NCI-H510A treated with DMSO at 0.1 percent for 48 hours (cell line): ENCODE data around the gene RNF40.
"Not testable (repeated sequence)": the region's sequence is repeated elsewhere in the genome, so short reads cannot be mapped to it uniquely, and the experiment has no call there.

ENCODE experiments used
- DNase-seq: peaks from one replicate; lab custom pipeline; 2025; lab: John Stamatoyannopoulos, UW

Gene RNF40

DNA sequence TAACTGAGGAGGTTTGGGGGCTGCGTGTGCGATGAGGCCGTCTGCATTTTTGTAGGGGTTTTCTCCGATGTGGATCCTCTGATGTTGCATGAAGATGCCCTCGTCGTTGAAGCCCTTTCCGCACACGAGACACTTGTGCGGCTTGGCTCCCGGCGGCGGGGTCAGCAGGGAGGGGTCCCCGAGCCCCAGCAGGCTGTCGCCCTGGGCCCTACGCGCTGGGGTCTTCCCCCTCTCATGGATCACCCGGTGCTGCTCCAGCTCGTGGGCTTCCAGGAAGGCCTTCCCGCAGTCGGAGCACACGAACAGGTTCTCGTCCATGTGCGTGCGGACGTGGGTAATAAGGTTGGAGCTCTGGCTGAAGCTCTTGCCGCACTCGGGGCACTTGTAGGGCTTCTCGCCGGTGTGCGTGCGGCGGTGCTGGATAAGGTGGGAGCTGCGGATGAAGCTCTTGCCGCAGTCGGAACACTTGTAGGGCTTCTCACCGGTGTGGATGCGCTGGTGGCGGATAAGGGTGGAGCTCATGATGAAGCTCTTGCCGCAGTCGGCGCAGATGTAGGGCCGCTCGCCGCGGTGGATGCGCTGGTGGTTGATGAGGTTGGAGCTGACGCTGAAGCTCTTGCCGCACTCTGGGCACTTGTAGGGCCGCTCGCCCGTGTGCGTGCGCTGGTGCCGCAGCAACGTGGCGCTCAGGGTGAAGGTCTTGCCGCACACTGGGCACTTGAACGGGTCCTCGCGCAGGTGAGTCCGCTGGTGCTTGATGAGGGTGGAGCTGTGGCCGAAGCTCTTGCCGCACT is 20.6 kb downstream of the RNF40 start:
- DNase-seq: no peak

DNA sequence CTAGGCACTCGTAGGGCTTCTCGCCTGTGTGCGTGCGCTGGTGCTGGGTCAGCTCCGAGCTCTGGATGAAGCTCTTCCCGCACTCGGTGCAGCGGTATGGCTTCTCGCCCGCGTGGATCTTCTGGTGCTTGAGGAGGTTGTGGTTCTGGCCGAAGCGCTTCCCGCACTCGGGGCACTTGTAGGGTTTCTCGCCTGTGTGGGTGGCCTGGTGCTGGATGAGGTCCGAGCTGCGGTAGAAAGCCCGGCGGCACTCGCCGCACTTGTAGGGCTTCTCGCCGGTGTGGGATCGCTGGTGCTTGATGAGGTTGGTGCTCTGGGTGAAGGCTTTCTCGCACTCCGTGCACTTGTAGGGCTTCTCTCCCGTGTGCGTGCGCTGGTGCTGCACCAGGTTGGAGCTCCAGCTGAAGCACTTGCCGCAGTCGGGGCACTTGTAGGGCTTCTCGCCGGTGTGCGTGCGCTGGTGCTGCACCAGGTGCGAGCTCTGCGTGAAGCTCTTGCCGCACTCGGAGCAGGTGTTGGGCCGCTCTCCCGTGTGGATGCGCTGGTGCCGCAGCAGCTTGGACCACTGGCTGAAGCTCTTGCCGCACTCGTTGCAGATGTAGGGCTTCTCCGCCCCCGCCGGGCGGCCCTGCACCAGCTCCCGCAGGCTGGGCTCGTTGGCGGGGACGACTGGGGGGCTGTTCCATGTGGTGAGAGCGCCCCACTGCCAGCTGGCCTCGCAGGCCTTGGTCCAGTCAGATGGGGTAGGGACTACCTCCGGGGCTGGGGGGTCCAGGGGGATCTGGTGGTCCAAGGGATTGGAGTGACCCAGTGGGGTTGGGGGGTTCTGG is 21.4 kb downstream of the RNF40 start:
- no peak for DNase-seq

DNA sequence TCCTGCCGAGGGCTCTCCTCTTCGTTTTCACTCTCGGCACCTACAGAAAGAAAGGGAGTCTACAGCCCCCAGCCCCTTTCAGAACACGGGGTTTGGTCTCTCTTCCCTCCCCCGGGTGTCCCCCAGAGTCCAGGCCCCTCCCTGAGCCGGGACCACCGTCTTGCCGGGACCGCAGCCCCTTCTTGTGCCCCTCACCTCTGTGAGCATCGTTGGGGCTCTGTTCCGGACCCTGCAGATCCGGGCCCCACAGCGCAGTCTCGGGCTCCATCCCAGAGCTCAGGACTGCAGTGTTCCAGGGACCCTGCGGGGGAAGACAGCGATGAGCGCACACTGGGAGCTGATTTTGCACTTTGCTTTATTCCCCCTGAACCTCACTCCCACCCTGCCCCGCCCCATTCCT is 22.1 kb downstream of the RNF40 start:
- no peak for DNase-seq

GRCh38 chr16:30785126-30786106 is 23.3 kb downstream of the RNF40 start:
- no peak for DNase-seq

GRCh38 chr16:30786115-30786935 is 24.2 kb downstream of the RNF40 start:
- DNase-seq: no peak

GRCh38 chr16:30786936-30787612 is 25.0 kb downstream of the RNF40 start, which contains the start of gene ZNF629:
ZNF629 (minus strand) TSS chr16:30787205; CDS start chr16:30784482, 2,723 bp downstream.
- DNase-seq: peak; percentile 62

- no peak for DNase-seq
These were observed 25.7 kb downstream of the RNF40 start for GRCh38 chr16:30787613-30788378.

DNA sequence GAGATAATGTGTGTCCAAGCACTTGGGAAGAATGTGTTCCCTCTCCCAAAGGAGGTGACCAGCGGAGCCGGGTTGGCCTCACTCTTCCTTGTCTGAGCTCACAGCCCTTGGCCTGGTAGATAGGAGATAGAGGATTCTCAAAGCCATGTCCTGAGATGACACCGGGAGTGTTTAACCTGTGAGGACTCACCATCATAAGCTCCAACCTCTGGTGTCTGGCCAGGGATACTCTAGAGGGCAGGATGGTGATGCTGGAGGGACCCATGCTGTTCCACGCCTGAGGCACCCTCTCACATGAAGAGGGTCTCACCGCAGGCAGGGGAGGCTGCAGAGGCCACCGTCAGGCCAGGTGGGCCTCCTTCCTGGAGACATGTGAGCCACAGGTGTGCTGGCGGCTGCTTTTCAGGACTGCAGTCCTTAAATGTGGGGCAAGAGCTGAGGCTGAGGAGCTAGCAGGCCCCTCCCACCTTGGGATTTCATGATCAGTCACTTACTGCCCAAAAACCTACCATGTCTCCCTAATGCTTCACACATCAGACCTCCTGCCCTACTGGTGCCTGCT is 31.5 kb downstream of the RNF40 start:
- DNase-seq: no peak

DNA sequence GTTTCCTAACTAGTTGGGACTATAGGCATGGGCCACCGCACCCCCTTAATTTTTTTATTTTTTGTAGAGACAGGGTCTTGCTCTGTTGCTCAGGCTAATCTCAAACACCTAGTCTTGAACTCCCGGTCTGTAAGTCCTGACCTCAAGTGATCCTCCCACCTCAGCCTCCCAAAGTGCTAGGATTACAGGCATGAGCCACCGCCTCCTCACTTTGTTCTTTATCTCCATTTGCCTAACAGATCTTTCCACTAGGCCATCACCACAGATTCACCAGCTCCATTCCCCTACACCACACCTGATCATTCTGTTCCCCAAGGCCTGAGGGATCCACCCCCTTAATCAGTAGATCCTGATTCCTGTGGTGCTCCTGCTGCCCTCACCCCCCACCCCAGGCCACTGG is 32.5 kb downstream of the RNF40 start:
- DNase-seq: no peak

DNA sequence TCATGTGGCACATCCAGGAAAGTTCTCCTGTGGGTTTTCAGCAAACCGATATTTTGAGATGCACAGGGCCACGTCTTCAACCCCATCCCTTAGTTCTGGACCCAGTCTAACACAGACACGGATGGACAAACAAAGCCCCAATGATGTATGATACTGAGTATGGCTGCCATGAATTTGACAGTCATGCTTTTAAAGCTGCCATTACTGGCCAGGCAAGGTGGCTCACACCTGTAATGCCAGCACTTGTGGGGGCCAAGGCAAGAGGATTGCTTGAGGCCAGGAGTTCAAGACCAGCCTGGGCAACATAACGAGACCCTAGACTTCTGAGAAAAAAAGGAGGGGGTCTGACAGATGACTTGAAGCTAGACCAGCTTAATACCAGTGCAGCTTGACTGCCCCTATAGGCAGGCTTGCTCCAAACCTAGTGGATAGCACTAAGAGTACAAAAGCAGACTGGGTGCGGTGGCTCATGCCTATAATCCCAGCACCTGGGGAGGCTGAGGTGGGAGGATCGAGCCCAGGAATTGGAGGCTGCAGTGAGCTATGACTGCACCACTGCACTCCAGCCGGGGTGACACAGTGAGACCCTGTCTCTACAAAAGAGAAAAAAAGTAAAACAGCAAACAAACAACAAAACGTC is 35.7 kb downstream of the RNF40 start:
- no peak for DNase-seq

DNA sequence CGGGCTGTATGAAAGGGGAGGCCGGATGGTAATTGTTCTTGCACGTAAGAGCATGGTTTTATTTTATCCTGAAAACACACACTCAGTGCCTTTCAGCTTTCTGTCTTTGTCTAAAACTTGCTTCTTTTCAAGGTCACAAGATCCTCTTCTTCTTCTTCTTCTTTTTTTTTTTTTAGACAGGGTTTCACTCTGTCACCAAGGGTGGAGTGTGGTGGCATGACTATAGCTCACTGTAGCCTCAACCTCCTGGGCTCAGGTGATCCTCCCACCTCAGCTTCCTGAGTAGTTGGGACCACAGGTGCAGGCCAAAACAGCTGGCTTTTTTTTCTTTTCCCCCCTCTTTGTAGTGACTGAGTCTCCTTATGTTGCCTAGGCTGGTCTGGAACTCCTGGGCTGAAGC is 40.8 kb downstream of the RNF40 start:
- no peak for DNase-seq

- DNase-seq: no peak
These were observed 42.9 kb downstream of the RNF40 start for GRCh38 chr16:30805056-30805369.

DNA sequence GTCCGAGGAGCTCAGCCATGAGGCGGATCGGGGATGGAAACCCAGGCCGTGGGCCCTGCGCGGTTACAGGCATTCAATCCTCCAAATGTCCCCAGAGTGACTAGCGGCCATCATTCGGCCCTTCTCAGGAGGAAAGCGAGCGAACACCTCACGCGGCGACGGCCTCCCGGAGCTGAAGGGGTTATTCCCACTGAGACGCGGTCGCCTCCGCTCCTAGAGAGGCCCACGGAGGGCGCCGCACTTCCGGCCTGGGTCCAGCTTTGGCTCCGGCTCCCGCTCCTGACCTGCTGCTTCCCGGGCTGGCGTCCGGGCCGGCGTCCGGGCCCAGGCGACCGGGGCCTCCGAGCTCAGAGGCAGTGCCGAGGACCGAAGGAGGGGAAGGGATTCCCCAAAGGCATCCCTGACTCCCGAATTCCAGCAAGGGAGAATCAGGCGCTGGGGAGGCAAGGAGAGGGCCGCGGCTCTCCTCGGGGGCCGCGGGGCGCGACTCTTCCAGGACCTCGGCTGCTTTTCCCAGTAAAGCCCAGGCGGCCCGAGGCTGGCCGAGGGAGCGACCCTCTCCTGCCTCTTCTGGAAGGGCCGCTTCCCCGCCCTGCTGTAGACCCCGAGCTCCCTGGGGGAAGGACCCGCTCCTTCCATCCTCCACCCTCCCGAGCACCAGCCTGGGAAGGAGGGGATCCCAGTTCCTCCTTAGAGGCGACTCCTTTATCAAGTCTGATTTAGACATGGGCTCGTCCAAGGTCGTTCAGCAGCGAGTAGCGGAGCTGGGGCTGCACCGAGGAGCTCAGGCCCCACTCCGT is 43.4 kb downstream of the RNF40 start:
- peak; percentile 81 for DNase-seq

DNA sequence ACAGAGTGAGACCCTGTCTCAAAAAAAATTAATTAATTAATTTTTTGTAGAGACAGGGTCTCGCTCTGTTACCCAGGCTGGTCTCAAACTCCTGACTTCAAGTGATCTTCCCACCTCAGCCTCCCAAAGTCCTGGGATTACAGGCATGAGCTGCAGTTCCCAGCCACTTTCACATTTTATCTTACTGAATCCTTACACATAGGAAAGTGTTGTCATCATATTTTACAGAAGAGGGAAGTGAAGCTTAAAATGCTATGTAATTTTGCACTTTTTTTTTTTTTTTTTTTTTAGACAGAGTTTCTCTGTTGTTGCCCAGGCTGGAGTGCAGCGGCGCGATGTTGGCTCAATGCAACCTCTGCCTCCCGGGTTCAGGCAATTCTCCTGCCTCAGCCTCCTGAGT is 46.0 kb downstream of the RNF40 start:
- no peak for DNase-seq

- not testable (repeated sequence) for DNase-seq
These were observed 46.8 kb downstream of the RNF40 start for GRCh38 chr16:30808890-30809426.

DNA sequence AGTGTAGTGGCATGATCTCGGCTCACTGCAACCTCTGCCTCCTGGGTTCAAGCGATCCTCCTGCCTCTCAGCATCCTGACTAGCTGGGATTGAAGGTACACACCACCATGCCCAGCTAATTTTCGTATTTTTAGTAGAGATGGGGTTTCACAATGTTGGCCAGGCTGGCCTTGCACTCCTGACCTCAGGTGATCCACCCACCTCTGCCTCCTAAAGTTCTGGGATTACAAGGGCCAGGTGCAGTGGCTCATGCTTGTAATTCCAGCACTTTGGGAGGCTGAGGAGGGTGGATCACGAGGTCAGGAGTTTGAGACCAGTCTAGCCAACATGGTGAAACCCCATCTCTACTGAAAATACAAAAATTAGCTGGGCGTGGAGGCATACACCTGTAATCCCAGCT is 47.6 kb downstream of the RNF40 start:
- DNase-seq: not testable (repeated sequence)

GRCh38 chr16:30813821-30814189 is 51.7 kb downstream of the RNF40 start:
- DNase-seq: peak; percentile 71

DNA sequence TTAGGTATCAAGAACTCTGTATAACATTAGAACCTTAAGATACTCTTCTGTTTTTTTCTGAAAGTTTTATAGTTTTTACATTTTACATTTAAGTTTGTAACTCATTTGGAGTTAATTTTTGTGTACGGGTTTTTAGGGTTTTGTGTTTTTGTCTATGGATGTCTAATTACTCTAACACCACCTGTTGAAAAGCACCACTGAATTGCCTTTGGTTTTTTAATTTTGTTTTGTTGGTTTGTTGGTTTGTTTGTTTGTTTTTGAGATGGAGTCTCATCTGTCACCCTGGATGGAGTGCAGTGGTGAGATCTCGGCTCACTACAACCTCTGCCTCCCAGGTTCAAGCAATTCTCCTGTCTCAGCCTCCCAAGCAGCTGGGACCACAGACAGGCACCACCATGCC is 54.6 kb downstream of the RNF40 start:
- DNase-seq: no peak
